ENCODE measurements around the gene FAM83E.
"Not testable (repeated sequence)": the region's sequence is repeated elsewhere in the genome, so short reads cannot be mapped to it uniquely, and the experiment has no call there.

FAM83E gene

DNA sequence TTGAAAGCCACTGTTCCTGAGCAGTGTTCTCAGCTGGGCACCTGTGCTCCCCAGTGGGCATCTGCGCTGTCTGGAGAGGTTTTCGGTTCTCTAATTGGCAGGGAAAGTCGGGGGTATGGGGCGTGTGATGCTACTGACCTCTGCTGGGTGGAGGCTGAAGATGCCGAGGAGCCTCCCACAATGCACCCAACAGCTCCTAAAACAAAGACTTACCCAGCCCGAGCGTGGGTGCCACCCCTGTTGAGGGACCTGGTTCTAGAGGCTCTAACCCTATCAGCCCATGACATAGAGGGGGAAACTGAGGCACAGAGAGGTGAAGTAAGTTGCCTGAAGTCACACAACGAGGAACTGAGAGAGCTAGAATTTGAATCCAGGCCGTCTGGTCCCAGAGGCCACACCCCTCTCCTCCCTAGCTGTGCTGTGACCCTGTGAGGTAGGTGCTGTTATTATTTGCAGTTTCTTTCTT, 6.0 kb downstream of the FAM83E start:
- DNase-seq: peak; percentile 48 to 55

DNA sequence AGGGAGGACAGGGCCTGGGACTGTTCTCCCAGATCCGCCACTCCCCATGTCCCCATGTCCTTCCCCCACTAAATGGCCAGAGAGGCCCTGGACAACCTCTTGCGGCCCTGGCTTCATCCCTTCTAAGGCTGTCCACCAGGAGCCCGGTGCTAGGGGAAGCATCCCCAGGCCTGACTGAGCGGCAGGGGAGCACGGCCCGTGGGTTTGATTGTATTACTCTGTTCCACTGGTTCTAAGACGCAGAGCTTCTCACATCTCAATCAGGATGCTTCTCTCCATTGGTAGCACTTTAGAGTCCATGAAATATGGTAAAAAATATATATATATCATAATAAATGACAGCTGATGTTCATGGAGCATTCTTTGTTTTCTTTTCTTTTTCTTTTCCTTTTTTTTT, 7.5 kb downstream of the FAM83E start:
- DNase-seq: no peak

- no peak for DNase-seq
Measured at GRCh38 chr19:48606463-48607358, 8.2 kb downstream of the FAM83E start, which contains the start of gene SPACA4. SPACA4 (plus strand) TSS chr19:48606742; CDS start chr19:48606979, 237 bp downstream.

DNA sequence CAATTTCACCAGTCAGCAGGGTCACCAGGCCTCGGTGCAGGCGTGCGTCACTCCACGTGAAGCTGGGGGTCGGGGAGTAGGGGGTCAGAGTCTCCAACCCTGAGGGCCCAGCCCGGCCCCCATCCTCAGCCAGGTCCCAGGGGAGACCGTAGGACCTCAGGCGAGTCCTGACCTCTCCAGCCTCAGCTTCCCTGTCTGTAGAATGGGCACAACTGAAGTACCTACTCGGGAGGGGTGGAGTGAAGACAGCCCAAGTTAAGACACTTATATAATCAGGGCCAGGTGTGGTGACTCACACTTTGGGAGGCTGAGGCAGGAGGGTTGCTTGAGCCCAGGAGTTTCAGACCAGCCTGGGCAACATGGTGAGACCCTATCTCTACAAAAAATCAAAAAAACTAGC, 11.0 kb downstream of the FAM83E start:
- DNase-seq: no peak

DNA sequence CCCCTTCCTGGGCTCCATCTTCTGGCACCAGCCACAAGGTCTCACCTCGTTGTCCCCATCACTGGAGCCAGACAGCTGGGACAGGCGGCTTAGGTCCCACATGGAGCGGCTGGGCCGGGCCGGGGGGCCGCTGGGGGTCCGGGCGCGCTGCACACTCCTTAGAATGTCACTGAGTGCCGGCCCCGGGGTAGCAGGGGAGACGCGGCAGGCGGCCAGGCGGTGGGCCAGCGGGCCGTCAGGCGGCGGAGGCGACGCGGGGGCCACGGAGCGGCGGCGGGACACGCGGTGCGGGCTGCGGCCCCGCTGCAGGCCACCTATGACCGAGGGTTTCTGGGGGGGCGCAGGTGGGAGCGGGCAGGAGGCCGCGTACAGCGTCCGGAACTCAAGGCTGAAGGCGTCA, 11.4 kb downstream of the FAM83E start:
- no peak for DNase-seq

DNA sequence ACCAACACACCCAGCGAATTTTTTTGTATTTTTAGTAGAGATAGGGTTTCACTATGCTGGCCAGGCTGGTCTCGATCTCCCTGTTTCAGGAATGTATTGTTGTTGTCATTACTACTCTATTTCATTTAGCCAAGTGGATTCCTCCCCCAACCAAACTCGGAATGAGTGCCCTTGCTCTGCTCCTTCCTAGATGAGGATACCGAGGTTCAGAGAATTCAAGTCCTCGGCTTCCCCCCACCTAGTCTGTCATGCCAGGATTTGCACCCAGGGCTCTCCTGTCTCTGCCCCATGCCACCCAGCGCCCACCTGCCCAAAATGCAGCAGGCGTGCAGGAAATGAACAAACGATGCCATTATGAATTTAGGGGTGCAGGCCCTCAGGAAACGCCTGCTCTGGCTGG, 11.9 kb downstream of the FAM83E start:
- DNase-seq: no peak

- DNase-seq: no peak
Measured at GRCh38 chr19:48600679-48601417, 14.0 kb downstream of the FAM83E start.

DNA sequence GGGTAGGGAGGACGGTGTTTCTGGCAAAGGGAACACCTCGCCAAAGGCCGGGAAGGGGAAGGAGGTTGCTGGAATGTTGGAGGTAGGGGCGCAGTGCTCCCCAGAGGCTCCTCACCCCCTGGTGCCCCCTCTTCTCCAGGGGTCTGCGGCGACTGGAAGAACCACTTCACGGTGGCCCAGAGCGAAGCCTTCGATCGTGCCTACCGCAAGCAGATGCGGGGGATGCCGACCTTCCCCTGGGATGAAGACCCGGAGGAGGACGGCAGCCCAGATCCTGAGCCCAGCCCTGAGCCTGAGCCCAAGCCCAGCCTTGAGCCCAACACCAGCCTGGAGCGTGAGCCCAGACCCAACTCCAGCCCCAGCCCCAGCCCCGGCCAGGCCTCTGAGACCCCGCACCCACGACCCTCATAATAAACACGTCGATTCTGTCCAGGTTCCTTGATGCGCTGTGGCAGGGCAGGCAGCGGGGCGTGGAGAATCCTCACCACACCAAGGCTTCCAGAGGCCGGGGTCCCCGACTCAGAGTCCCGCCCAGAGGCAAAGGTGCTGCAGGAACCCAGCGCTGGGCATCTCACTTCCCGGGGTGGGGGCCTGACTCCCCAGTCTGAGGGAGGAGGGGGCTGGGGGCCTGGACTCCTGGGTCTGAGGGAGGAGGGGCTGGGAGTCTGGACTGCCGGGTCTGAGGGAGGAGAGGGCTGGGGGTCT, 15.7 kb downstream of the FAM83E start:
- no peak for DNase-seq

- peak in 1 of 2 donors; percentile 49 for DNase-seq
Measured at GRCh38 chr19:48596679-48597465, 18.0 kb downstream of the FAM83E start.

GRCh38 chr19:48596237-48596636, 18.6 kb downstream of the FAM83E start:
- DNase-seq: no peak

GRCh38 chr19:48595833-48596232, 19.0 kb downstream of the FAM83E start:
- DNase-seq: no peak

- DNase-seq: no peak
Measured at GRCh38 chr19:48595171-48595570, 19.7 kb downstream of the FAM83E start.

GRCh38 chr19:48591021-48591420, 23.9 kb downstream of the FAM83E start:
- DNase-seq: no peak

DNA sequence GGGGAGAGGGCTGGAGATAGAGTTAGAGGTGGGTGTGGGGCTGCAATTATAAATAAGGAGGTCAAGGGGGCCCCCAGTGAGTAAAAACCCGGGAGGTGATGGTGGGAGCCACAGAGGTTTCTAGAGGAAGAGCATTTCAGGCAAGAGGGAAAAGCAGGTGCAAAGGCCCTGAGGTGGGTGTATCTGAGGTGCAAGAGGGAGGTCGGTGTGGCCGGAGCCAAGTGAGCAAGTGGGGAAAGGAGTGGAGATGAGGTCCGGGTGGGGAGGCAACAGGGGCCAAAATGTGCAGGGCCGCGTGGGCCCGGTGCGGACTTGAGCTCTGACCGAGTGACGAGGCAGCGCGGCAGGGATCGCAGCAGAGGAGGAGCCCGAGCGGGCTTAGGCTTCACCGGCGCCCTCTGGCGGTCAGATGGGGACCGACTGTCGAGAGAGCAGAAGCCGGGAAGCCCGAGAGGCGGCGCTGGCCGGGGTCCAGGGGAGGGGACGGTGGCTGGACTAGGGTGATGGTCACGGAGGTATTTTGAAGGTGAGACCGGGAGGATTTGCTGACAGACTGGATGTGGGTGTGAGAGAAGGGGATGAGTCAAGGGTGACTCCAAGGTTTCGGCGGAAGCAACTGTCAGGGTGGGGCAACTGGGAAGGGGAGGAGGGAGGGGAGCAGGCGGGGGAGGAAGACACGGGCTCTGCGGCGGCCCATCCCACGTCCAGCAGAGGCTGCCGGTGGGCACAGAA, 26.0 kb downstream of the FAM83E start:
- peak; percentile 77 to 82 for DNase-seq

GRCh38 chr19:48587387-48587786, 27.5 kb downstream of the FAM83E start:
- DNase-seq: no peak

DNA sequence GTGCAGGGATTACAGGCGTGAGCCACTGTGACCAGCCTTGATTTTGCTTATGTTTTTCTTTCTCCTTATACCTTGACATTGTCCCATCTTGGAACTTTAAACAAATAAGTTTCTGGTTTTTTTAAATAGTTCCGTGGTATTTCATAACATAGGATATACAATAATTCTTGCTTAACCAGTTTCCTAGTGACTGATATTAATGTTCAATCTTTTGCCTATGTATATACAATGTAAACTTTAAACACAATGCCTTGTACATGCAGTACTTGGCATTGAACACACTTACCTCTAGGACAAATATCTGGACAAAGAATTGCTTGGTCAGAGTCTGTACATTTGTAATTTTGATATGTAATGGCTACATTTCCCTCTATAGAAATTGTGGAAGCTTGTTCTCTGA, 32.7 kb downstream of the FAM83E start:
- no peak for DNase-seq

- no peak for DNase-seq
Measured at GRCh38 chr19:48578891-48579290, 36.0 kb downstream of the FAM83E start.

GRCh38 chr19:48577908-48578307, 37.0 kb downstream of the FAM83E start:
- DNase-seq: not testable (repeated sequence)

GRCh38 chr19:48575931-48576622, 38.8 kb downstream of the FAM83E start:
- DNase-seq: no peak

- DNase-seq: no peak
Measured at GRCh38 chr19:48573163-48573505, 41.7 kb downstream of the FAM83E start.
